Retina (tissue), 1 donor: ENCODE measurements around the gene MPIG6B.
"Not testable (repeated sequence)": the region's sequence is repeated elsewhere in the genome, so short reads cannot be mapped to it uniquely, and the experiment has no call there.

Experiments
- DNase-seq: peaks from one replicate; pipeline ENCODE4 v3.0.0-alpha.2; 2016

The MPIG6B gene

DNA sequence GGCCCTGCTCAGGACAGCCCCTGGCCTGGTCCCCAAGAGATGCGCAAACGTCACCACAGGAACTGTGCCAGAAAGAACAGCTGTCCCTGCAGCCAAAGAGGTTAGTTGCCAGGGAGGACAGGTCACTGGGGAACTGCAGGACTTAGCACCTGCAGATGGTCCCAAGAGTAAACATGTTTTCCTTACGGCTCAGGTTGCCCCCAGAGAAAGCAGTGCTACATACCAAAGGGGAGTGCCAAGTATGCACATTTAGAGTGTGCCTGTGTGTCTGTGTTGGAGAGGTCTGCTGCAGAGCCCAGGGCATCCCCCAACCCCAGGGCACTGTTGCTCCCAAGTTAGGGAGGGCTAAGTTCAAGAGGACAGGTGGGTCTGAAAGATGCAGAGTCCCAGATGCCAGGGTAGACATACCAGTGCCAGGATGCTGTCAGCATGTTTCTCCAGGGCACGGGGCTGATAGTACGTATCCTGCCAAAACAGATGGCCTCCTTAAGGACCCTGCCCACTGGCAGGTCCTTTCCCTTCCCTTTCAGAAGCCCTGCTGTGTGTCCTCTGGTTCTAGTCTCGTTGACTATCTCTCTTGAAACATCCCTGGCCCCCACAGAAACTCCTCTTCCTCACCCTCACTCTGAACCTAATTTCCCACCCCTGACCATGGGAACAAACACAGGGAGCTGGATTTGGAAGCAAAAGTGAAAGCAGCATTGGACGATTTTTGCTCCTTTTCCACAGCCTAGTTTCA lies 21.3 kb upstream of the MPIG6B start:
- no peak for DNase-seq

DNA sequence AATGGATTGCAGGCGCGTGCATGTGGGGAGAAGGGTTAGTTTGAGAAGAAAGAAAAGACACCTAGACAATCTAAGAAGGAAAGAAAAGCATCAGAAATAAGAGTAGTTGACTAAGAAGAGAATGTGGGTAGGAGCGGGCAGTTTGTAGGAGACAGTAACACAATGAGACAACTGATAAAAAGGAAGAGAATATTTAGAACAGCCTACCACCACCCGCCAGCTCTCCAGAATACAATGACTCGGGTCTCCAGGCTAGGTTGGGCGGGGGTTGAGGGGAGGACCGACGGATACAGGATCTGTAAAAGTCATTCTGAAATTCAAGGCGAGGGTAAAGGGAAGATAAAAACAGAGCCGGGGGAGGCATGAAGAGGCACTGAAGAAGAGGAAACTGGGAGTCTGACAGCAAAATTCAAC lies 20.8 kb upstream of the MPIG6B start:
- no peak for DNase-seq

- DNase-seq, result peak; percentile 99
Measured at GRCh38 chr6:31702819-31703716, 20.1 kb upstream of the MPIG6B start, which contains the start of gene ABHD16A. TSS of gene ABHD16A (minus strand) at chr6:31703324. CDS start at chr6:31703281, 43 bp downstream.

- DNase-seq, result peak; percentile 36
Measured at GRCh38 chr6:31705931-31706330, 17.2 kb upstream of the MPIG6B start.

- DNase-seq, result no peak
Measured at GRCh38 chr6:31706599-31706998, 16.6 kb upstream of the MPIG6B start, which contains the start of gene LY6G6F. TSS of gene LY6G6F (plus strand) at chr6:31706866. CDS start at chr6:31706907, 41 bp downstream.

DNA sequence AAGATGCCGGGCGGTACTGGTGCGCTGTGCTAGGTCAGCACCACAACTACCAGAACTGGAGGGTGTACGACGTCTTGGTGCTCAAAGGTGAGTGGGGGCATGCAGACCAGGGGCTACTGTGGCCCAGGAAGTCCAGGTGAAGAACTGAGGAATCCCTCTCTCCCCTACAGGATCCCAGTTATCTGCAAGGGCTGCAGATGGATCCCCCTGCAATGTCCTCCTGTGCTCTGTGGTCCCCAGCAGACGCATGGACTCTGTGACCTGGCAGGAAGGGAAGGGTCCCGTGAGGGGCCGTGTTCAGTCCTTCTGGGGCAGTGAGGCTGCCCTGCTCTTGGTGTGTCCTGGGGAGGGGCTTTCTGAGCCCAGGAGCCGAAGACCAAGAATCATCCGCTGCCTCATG lies 15.5 kb upstream of the MPIG6B start:
- no peak for DNase-seq

DNA sequence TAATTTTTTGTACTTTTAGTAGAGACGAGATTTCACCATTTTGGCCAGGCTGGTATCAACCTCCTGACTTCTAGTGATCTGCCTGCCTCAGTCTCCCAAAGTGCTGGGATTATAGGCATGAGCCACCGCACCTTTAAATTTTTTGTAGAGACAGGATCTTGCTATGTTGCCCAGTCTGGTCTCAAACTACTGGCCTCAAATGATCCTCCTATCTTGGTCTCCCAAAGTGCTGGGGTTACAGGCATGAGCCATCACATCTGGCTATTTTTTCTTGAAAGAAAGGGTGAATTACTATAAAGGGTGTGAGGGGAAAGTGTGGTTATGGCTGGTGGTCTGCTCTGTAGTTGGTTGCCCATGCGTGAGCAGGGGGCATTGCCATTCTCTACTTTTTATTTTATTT lies 14.9 kb upstream of the MPIG6B start:
- no peak for DNase-seq

DNA sequence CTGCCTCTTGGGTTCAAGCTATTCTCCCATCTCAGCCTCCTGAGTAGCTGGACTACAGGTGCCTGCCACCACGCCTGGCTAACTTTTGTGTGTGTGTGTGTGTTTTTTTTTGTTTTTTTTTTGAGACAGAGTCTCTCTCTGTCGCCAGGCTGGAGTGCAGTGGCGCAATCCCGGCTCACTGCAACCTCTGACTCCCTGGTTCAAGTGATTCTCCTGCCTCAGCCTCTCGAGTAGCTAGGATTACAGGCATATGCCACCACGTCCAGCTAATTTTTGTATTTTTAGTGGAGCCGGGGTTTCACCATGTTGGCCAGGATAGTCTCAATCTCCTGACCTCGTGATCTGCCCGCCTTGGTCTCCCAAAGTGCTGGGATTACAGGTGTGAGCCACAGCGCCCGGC lies 14.0 kb upstream of the MPIG6B start:
- DNase-seq, result not testable (repeated sequence)

DNA sequence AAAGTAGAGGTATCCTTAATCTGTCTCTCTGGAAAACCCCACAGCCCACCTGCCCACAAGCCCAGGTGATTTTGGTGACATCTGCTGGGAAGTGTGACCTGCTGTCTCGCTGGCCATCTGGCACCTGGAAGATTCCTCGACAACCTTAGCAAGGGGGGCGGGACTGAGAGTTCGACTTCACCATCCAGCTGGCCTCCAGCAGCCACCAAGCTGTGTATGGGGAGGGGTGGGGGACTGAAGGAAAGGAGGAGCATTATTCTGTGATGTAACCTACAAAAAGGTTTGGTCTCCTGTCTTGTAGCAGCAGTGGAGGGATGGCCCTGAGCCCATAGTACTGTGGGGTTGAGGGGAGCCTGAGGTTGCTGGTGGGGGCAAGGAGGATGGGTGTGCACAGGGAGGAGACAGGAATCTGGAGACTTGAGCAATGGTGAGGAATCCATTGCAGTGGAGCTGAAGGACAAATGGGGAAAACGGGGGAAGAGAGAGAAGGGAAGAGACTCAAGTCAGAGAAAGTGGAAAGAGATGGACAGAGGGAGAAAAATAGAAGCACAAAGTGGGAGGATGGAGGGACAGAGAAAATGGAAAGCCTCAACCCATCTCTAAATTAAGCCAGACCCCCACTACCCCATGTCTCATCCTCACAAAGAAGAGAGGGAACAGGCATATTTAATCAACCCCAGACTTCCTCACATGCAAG lies 12.5 kb upstream of the MPIG6B start:
- DNase-seq, result no peak

DNA sequence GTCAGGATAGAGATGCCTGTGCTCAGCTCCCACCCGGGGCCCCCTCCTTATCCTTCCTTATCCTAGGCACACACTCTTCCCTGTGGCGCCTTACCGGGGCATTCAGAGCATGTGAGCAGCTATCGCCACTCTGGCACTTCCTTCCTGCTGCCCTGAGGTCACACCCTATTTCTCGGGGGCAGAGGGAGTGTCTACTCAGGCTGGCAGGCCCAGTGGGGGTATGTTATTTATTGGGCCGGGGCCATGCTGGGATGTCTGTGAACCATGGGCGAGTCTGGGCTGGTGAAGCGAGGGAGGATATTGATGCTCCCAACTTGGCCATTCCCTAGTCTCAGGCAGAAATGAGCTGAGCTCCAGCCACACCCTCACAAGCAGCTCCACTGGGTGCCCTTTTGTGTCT lies 11.9 kb upstream of the MPIG6B start:
- no peak for DNase-seq

DNA sequence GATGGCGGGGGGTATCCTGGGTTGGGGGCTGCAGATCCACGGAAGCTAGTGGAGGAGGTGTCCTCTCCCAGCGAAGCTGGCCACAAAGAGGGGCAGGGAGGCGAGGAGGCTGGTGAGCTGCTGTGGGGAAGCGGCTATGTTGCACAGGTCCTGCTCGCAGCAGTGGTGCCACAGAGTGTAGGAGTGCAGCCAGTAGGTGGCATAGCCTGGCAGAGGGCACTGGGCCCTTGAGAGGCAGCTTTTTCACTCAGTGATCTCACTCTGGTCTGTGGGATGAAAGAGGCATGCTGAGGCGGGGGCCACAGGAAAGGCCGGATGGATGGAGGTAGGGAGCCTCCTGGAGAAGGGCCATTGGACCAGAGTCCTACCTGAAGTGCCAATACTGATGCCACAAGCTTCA lies 10.9 kb upstream of the MPIG6B start:
- DNase-seq, result no peak

DNA sequence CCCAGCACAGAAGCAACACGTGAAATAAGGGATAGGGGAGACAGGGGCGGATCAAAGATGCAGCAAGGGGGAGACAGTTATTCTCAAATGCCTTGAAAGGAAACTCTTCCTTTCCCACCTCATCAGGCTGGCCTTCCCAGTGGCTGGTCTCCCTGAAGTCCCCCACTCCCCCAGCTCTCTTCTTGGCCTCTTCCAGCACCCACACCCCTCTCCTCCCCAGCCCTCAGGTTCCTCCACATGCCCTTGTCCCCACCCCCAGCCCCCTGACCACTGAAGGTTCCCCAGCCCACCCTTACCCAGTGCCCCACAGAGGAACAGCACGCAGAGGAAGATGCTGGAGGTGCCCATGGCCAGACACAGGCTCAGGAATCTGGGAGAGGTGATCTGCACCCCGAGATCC lies 9.7 kb upstream of the MPIG6B start:
- no peak for DNase-seq

DNA sequence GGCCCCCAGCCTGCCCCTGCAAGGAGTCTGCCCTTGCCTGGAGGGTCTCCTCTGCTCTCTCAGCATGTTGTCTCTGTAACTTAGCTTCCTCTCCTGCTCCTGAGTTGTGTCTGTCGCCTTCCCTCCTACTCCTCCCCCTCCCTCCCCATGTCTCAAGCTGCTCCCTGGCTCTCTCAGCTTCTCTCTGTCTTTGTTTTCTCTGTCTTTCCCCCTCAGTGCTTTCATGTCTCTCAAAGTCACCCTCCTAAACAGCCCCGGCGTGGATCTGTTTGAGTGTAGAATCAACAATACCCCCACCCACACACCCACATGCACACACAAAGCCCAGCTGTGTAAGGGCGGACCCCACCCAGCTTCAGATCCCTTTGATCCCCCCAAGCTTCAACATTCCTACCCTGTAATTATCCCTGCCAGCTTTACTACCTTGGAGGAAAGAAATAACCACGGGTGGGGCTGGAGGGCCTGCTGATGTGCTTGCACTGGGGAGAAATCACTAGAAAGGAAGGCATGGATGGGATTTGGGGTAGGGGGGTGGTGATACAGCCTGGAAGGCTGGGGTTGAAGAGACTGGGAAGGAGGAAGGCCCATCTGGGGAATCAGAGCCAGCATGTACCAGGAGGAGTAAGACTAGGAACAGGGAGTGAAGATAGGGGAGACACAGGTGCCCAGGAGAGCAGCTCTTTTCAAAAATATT lies 9.0 kb upstream of the MPIG6B start:
- DNase-seq, result peak; percentile 71

- DNase-seq, result no peak
Measured at GRCh38 chr6:31715022-31715958, 7.9 kb upstream of the MPIG6B start, which contains the start of gene LY6G6D. TSS of gene LY6G6D (plus strand) at chr6:31715348. CDS start at chr6:31715356, 8 bp downstream.

DNA sequence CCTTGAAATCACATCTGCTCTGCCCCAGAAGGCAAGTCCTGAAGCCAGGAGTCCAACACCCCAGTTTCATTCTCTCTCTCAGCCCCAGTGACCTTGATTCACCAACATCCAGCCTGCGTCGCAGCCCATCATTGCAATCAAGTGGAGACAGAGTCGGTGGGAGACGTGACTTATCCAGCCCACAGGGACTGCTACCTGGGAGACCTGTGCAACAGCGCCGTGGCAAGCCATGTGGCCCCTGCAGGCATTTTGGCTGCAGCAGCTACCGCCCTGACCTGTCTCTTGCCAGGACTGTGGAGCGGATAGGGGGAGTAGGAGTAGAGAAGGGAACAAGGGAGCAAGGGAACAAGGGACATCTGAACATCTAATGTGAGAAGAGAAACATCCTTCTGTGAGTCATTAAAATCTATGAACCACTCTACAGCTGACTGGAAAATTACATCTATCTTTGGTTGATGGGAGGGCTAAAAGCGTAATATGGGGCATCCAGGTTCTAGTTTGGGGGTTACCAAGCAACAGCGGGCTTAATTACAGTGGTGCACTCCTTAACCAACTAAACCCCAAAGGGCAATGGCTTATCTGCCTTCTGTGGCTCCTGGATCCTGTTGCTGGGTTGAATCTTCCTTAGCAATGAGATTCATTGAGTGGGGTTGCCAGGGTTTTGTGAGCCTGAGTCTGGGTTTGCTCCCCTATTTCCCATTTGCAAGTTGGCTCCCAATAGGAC lies 5.5 kb upstream of the MPIG6B start:
- DNase-seq, result no peak

GRCh38 chr6:31718265-31718664 lies 4.9 kb upstream of the MPIG6B start:
- no peak for DNase-seq

DNA sequence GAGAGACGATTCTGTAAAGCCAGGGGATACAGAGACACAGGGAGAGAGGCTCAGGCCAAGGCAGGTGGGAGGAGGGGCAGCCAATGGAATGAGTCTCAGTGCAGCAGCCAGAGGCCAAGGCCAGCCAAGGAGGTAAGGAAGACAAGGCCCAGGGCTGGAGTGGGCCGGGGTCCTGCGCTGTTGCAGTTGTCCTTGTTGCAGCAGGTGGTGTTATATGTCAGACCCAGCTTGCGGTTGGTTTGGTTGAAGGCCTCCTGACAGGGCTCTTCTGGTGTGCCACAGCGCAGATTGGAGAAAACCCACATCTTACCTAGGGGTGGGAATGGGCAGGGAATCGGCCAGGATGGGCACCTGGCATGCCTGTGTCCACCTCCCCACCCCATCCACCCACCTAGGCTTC lies 4.2 kb upstream of the MPIG6B start:
- DNase-seq, result no peak

GRCh38 chr6:31720196-31720770 lies 2.9 kb upstream of the MPIG6B start:
- no peak for DNase-seq

GRCh38 chr6:31721351-31722020 lies 1.7 kb upstream of the MPIG6B start, which contains the start of gene LY6G6C:
TSS of gene LY6G6C (minus strand) at chr6:31721746. CDS start at chr6:31721679, 67 bp downstream.
- no peak for DNase-seq

DNA sequence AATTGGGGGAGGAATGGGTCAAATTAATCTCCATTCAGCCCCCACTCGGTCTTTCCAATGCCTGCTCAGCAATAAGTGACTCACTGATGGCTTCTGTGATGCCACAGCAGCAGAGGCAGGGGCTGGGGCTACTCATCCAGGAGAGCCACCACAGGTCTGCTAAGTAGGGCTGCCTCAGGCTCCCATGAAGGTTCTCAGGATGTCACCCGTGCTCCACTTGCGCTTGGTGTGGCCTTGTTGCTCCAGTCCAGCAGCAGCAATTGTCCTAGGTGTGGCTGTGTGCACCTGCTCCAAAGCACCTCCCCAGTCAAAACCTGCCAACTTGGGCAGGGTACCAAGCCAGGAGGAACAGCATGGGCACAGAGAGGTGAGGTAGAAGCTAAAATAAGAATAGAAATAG lies 1.0 kb upstream of the MPIG6B start:
- DNase-seq, result no peak
